Ishikawa (cell line): ENCODE data around the gene TNFRSF25.

ENCODE experiments used
- CEBPB ChIP-seq: IDR thresholded peaks from 2 replicates; pipeline ENCODE4 v1.6.1; 2012
- CREB1 ChIP-seq: IDR thresholded peaks from 2 replicates; pipeline ENCODE4 v1.6.1; 2012; ENCODE audit warnings: low read depth
- EGR1 ChIP-seq: IDR thresholded peaks from 2 replicates; pipeline ENCODE4 v1.6.1; 2012
- EP300 ChIP-seq: IDR thresholded peaks from 2 replicates; pipeline ENCODE4 v1.6.1; 2012; ENCODE audit warnings: borderline replicate concordance
- FOXM1 ChIP-seq: IDR thresholded peaks from 2 replicates; pipeline ENCODE4 v1.6.1; 2012; ENCODE audit warnings: low read depth, borderline replicate concordance
- NFIC ChIP-seq: IDR thresholded peaks from 2 replicates; pipeline ENCODE4 v1.6.1; 2012
- RAD21 ChIP-seq: IDR thresholded peaks from 2 replicates; pipeline ENCODE4 v1.6.1; 2012; ENCODE audit warnings: low read depth
- REST ChIP-seq: IDR thresholded peaks from 2 replicates; pipeline ENCODE4 v1.6.1; 2012; ENCODE audit warnings: low read depth, mild to moderate bottlenecking
- TAF1 ChIP-seq: IDR thresholded peaks from 2 replicates; pipeline ENCODE4 v1.6.1; 2012; ENCODE audit warnings: low read depth, mild to moderate bottlenecking
- TCF12 ChIP-seq: IDR thresholded peaks from 2 replicates; pipeline ENCODE4 v1.6.1; 2012; ENCODE audit warnings: low read depth
- TEAD4 ChIP-seq: IDR thresholded peaks from 2 replicates; pipeline ENCODE4 v1.6.1; 2012
- USF1 ChIP-seq: IDR thresholded peaks from 2 replicates; pipeline ENCODE4 v1.6.1; 2012
- YY1 ChIP-seq: IDR thresholded peaks from 2 replicates; pipeline ENCODE4 v1.6.1; 2012; ENCODE audit warnings: low read depth
- ZBTB7A ChIP-seq: IDR thresholded peaks from 2 replicates; pipeline ENCODE4 v1.6.1; 2012; ENCODE audit warnings: low read depth
- TF ChIP-seq, protein P1 (sequence below): IDR thresholded peaks from 2 replicates; pipeline ENCODE4 v1.6.1; 2012

TNFRSF25 gene

GRCh38 chr1:6503884-6504602, 38.1 kb upstream of the TNFRSF25 start:
- no peak for TF ChIP-seq CEBPB
- no peak for TF ChIP-seq EGR1
- TF ChIP-seq EP300, result no peak
- TF ChIP-seq, protein P1, sequence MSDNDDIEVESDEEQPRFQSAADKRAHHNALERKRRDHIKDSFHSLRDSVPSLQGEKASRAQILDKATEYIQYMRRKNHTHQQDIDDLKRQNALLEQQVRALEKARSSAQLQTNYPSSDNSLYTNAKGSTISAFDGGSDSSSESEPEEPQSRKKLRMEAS, result no peak
- TF ChIP-seq FOXM1, result no peak
- no peak for TF ChIP-seq CREB1
- no peak for TF ChIP-seq TCF12
- TF ChIP-seq YY1, result no peak
- no peak for TF ChIP-seq REST
- no peak for TF ChIP-seq ZBTB7A
- TF ChIP-seq TAF1, result no peak
- TF ChIP-seq NFIC, result no peak

DNA sequence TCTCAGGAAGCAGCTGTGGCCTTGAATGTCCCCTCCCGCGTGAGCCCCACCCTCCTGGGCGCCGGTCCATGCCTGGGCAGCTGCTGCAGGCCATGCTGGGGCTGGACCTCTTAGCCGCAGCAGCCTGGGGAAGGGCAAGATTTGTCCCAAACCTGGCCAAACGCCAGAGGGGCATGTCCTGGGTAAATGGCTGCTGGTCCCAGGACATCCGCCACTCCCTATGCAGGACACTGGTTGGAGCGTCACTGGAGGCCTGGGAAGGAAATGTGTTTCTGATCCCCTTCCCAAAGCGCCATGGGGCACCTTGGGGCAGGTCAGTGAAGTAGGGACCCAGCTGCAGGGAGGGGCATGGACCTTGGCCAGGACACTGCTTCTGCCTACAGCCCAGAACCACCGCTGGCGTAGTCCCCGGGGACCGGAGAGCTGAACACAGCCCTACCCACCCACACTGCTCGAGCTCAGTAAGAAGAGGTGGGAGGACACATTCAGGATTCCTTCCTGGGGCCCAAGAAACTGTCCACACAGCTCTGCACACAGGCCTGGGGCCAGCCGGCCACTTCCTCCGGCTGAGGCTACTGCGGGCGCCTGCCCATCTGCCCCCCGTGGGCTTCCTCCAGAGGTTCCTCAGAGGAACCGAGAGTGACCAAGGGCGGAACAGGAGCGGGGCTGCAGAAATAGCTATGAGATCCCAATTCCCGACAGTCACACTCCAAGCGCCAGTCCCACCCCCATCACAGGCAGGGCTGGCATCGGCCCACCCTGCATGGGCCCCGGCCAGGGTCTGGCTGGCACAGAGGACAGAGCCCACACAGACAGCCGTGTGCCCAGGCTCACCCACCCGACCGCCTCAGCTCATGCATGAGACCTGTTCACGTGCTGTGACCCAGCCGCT, 36.3 kb upstream of the TNFRSF25 start:
- TF ChIP-seq USF1, result no peak
- TF ChIP-seq, protein P1, result no peak
- no peak for TF ChIP-seq EGR1
- TF ChIP-seq TCF12, result no peak
- TF ChIP-seq NFIC, result 0 out of 2 replicates have a peak, but pooled peaks have one; percentile 25
- TF ChIP-seq FOXM1, result no peak
- no peak for TF ChIP-seq RAD21
- no peak for TF ChIP-seq CREB1

DNA sequence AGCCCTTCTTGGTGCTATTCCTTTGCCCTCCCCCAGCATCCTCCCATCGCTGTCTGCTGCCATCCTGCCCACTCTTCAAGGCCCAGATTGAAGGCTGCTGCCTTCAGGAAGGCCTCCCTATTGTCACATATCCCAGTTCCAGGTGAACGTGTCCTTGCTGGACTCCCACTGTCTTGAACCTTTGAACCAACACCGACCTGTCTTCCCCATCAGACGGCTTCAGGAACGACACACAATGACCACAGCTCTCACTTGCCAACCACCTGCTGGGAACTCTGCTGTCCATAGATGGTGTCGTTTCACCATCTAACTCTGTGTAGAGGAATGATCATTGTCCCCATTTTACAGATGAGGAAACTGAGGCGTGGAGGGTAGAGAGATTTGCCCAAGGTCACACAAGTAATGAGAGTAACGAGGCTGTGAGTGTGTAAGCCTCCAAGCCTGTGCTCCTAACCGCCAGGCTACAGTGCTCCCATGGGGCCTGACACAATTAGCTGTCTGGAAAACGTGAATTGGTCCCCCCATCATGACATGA, 35.4 kb upstream of the TNFRSF25 start:
- TF ChIP-seq FOXM1, result no peak
- no peak for TF ChIP-seq YY1
- TF ChIP-seq TCF12, result no peak

DNA sequence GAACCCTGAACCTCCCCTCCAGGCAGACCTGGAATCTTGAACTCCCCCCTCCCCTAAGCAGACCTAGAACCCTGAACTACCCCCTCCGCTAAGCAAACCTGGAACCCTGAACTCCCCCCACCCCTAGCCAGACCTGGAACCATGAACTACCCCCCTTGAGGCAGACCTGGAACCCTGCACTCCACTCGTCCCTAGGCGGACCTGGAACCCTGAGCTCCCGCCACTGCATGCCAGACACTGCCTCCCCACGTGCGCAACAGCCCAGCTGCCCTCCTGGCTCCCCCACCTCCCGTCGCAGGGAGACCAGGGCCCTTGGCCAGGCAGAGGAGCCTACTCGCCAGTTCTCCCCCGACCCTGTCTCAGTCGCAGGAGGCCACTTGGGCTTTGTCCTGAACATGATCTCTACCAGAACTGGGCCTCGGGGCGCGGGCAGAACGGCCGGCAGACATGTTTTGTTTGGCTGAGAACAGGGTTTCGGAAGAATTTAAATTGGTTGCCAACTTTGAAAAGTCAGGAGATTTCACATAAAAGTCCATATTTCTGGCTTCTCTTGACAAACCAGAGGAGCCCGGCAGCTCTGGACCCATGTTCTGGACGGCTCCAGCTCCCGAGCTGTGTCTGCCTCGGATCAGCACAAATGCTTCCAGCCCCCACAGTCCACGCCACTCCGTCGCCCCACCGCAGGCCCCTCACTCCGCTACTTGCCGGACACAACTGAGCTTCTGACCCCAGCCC, 34.7 kb upstream of the TNFRSF25 start:
- TF ChIP-seq CREB1, result no peak
- no peak for TF ChIP-seq FOXM1
- TF ChIP-seq RAD21, result no peak
- TF ChIP-seq CEBPB, result no peak
- TF ChIP-seq TCF12, result no peak
- no peak for TF ChIP-seq USF1
- TF ChIP-seq YY1, result no peak
- TF ChIP-seq REST, result no peak

GRCh38 chr1:6499296-6499695, 33.3 kb upstream of the TNFRSF25 start:
- no peak for TF ChIP-seq CEBPB
- no peak for TF ChIP-seq NFIC
- TF ChIP-seq EGR1, result no peak
- TF ChIP-seq CREB1, result no peak
- no peak for TF ChIP-seq TAF1
- no peak for TF ChIP-seq EP300
- TF ChIP-seq USF1, result no peak
- TF ChIP-seq REST, result no peak
- TF ChIP-seq RAD21, result no peak
- TF ChIP-seq, protein P1, result no peak
- no peak for TF ChIP-seq YY1
- no peak for TF ChIP-seq TCF12
- TF ChIP-seq TEAD4, result no peak
- TF ChIP-seq ZBTB7A, result no peak
- TF ChIP-seq FOXM1, result no peak
